B cell (primary cell): Measurements from ENCODE around the gene UBXN10. TPM values are rescaled to one million over a fixed set of nuclear protein-coding genes. Genes with fewer than 3 reads are reported as not detected.

Source experiments
- ATAC-seq: fragments of 200-7000 bp; cut with Tn5 transposase; one replicate; pipeline ENCODE4 v1.10.0; 2021; ENCODE audit warnings: low read depth, mild to moderate bottlenecking, moderate number of reproducible peaks, moderate library complexity
- CTCF ChIA-PET: fragments of 350-600 bp; sonication (Branson Sonifier 250); formaldehyde crosslinking; loops from one replicate; lab custom pipeline; 2021; ENCODE audit warnings: antibody characterized with exemption, inconsistent platforms; lab: Charles Lee
- POLR2A ChIA-PET: fragments of 350-600 bp; sonication (Branson Sonifier 250); formaldehyde crosslinking; loops from one replicate; lab custom pipeline; 2021; ENCODE audit warnings: antibody characterized with exemption; lab: Charles Lee
- DNase-seq: peaks from one replicate; pipeline ENCODE4 v3.0.0; 2013
- H2AFZ ChIP-seq: 2 replicates; pipeline ENCODE4 v1.6.1; 2012; ENCODE audit warnings: mild to moderate bottlenecking, low read depth, low read length; ENCODE audit not compliant: insufficient read depth, poor library complexity, severe bottlenecking
- H3K27ac ChIP-seq, 2 donors: 1 replicate in 1 of 2; 2 replicates in 1 of 2; pipeline ENCODE4 v1.5.1; 2012 to 2013; ENCODE audit warnings: low read length in 2 of 2, mild to moderate bottlenecking in 2 of 2, moderate library complexity in 1 of 2
- H3K27me3 ChIP-seq, 4 experiments: fragments of 200-600 bp in 1 of 4; sonication (generic) in 1 of 4; replicated peaks in 1 of 4; 1 replicate in 2 of 4; 2 replicates in 2 of 4; pipeline versions ENCODE4 v1.6.1 to v1.7.0; 2013 to 2016; ENCODE audit warnings: low read length in 3 of 4, mild to moderate bottlenecking in 2 of 4, mixed read lengths in 1 of 4, moderate library complexity in 1 of 4; ENCODE audit not compliant: insufficient read depth in 4 of 4, control insufficient read depth in 3 of 4; ENCODE audit errors: control extremely low read depth in 1 of 4
- H3K36me3 ChIP-seq, 2 experiments: replicated peaks in 1 of 2; 1 replicate in 1 of 2; 2 replicates in 1 of 2; pipeline versions ENCODE4 v1.6.1 to v1.7.1; 2013; ENCODE audit warnings: low read length in 1 of 2; ENCODE audit not compliant: insufficient read depth in 2 of 2, control insufficient read depth in 1 of 2; ENCODE audit errors: control extremely low read depth in 1 of 2, extremely low read depth in 1 of 2
- H3K4me1 ChIP-seq, 2 donors: fragments of 200-600 bp in 1 of 2; sonication (generic) in 1 of 2; 1 replicate in 1 of 2; 2 replicates in 1 of 2; pipeline versions ENCODE4 v1.5.1 to v1.6.1; 2013 to 2017; ENCODE audit warnings: low read length in 2 of 2; ENCODE audit not compliant: control insufficient read depth in 2 of 2, insufficient read depth in 2 of 2
- H3K4me2 ChIP-seq: replicated peaks from 2 replicates; pipeline ENCODE3; 2012; ENCODE audit warnings: mild to moderate bottlenecking, low read depth, low read length; ENCODE audit not compliant: poor library complexity, severe bottlenecking
- H3K4me3 ChIP-seq, 5 experiments: fragments of 200-600 bp in 1 of 5; sonication (generic) in 1 of 5; 1 replicate in 3 of 5; 2 replicates in 2 of 5; pipeline versions ENCODE4 v1.5.1 to v1.7.0; 2011 to 2016; ENCODE audit warnings: low read length in 4 of 5, mild to moderate bottlenecking in 4 of 5, low read depth in 2 of 5, control low read depth in 1 of 5, moderate library complexity in 1 of 5; ENCODE audit not compliant: insufficient read depth in 1 of 5; ENCODE audit errors: control extremely low read depth in 1 of 5, extremely low read depth in 1 of 5
- H3K79me2 ChIP-seq: fragments of 200-600 bp; sonication (generic); one replicate; pipeline ENCODE4 v1.6.0; 2016; ENCODE audit warnings: low read length; ENCODE audit not compliant: control insufficient read depth, insufficient read depth
- H3K9ac ChIP-seq: fragments of 200-600 bp; sonication (generic); 2 replicates; pipeline ENCODE4 v1.6.1; 2017; ENCODE audit warnings: mild to moderate bottlenecking, low read length, moderate library complexity
- H3K9me3 ChIP-seq, 3 donors: one replicate each; pipeline versions ENCODE4 v1.6.1 to v1.7.1; 2013; ENCODE audit warnings: low read length in 2 of 3; ENCODE audit not compliant: control insufficient read depth in 2 of 3, insufficient read depth in 1 of 3; ENCODE audit errors: control extremely low read depth in 1 of 3
- H4K20me1 ChIP-seq: 2 replicates; pipeline ENCODE4 v1.6.0; 2012; ENCODE audit warnings: mild to moderate bottlenecking, low read length; ENCODE audit not compliant: insufficient read depth, control insufficient read depth, poor library complexity, severe bottlenecking
- H3K27ac Mint-ChIP-seq: one replicate; pipeline ENCODE4 v1.8.0; 2021; ENCODE audit warnings: mixed read lengths
- H3K27me3 Mint-ChIP-seq: one replicate; pipeline ENCODE4 v1.8.0; 2021; ENCODE audit warnings: mixed read lengths
- H3K4me1 Mint-ChIP-seq: one replicate; pipeline ENCODE4 v1.8.0; 2021; ENCODE audit warnings: mixed read lengths
- H3K4me3 Mint-ChIP-seq: one replicate; pipeline ENCODE4 v1.8.0; 2021; ENCODE audit warnings: mixed read lengths
- H3K9me3 Mint-ChIP-seq: one replicate; pipeline ENCODE4 v1.8.0; 2022; ENCODE audit warnings: mixed read lengths; ENCODE audit not compliant: insufficient read depth
- CTCF ChIP-seq: fragments of 200-600 bp; IDR thresholded peaks from one replicate; pipeline ENCODE4 v1.8.0; 2022; ENCODE audit warnings: antibody characterized with exemption, mild to moderate bottlenecking
- EZH2 ChIP-seq: IDR thresholded peaks from 2 replicates; pipeline ENCODE4 v1.6.1; 2012; ENCODE audit warnings: borderline replicate concordance, low read depth, mild to moderate bottlenecking, moderate library complexity, low read length; ENCODE audit not compliant: insufficient read depth, poor library complexity, severe bottlenecking
- WGBS: methylation state at CpG from one replicate; pipeline ENCODE4 v1.1.5; 2013; ENCODE audit warnings: missing lambda C conversion rate; ENCODE audit not compliant: insufficient coverage; 5-methylcytosine and 5-hydroxymethylcytosine counted together
- intact Hi-C: fragments of 100-400 bp; cut with micrococcal nuclease; formaldehyde crosslinking; loops from one replicate; pipeline ENCODE4 v1.10.0; 2022
- polyA plus RNA-seq: library from polyadenylated mRNA; depleted of rRNA; stranded (reverse); fragments of >200 nt; gene quantifications from 2 replicates; pipeline ENCODE4 v1.2.3, GENCODE V29; 2012
- total RNA-seq, 2 donors: library from RNA; stranded (reverse); fragments of 120-200 nt in 1 of 2; gene quantifications; 1 replicate in 1 of 2; 2 replicates in 1 of 2; pipeline versions ENCODE4 v1.2.3 to v1.2.4, GENCODE V29; 2013 to 2022

Gene UBXN10
- total and polyA plus RNA-seq, 2 donors (not counting 1 experiment from before 2014, with no cell fraction given), result 0.07 to 0.25 TPM

- H3K79me2 ChIP-seq, result no peaks in the 10 kb centered on the region
- no peaks in the 10 kb centered on the region for H3K36me3 ChIP-seq
- peaks cover 0 to 63% (median 4%) of the 10 kb centered on the region in 3 donors for H3K9me3 ChIP-seq
- H3K9me3 Mint-ChIP-seq, result peaks cover 16% of the 10 kb centered on the region
- no peak overlapping the region for H3K4me2 ChIP-seq
- POLR2A ChIA-PET, result no interaction called here
- peaks cover 24% of the 10 kb centered on the region for H3K27me3 Mint-ChIP-seq
- H2AFZ ChIP-seq, result no peak overlapping the region
- peaks cover 12 to 16% of the 10 kb centered on the region in 2 donors for H3K4me1 ChIP-seq
- H4K20me1 ChIP-seq, result no peaks in the 10 kb centered on the region
- no peak overlapping the region for H3K27ac ChIP-seq
- no peak for ATAC-seq
- no peak overlapping the region for H3K27ac Mint-ChIP-seq
- intact Hi-C loops, result no loop called here
- DNase-seq, result no peak
- TF ChIP-seq EZH2 (no peak), CTCF (no peak)
- H3K4me1 Mint-ChIP-seq, result peaks cover 12% of the 10 kb centered on the region
- CTCF ChIA-PET, result interaction anchor here (0.8 to 0.9 kb wide), 2 partner anchors 16 to 251 kb away, joined by 3 read pairs; no protein-coding TSS in a partner anchor
- peaks cover 0 to 10% (median 0%) of the 10 kb centered on the region in 4 experiments for H3K27me3 ChIP-seq
- no peak overlapping the region for H3K4me3 Mint-ChIP-seq
- WGBS, result 90% methylated on average over 7 of the region's 8 CpGs
- no peak overlapping the region for H3K4me3 ChIP-seq
- no peak overlapping the region for H3K9ac ChIP-seq
Measured at GRCh38 chr1:20167126-20167525, 18.8 kb upstream of the UBXN10 start.

DNA sequence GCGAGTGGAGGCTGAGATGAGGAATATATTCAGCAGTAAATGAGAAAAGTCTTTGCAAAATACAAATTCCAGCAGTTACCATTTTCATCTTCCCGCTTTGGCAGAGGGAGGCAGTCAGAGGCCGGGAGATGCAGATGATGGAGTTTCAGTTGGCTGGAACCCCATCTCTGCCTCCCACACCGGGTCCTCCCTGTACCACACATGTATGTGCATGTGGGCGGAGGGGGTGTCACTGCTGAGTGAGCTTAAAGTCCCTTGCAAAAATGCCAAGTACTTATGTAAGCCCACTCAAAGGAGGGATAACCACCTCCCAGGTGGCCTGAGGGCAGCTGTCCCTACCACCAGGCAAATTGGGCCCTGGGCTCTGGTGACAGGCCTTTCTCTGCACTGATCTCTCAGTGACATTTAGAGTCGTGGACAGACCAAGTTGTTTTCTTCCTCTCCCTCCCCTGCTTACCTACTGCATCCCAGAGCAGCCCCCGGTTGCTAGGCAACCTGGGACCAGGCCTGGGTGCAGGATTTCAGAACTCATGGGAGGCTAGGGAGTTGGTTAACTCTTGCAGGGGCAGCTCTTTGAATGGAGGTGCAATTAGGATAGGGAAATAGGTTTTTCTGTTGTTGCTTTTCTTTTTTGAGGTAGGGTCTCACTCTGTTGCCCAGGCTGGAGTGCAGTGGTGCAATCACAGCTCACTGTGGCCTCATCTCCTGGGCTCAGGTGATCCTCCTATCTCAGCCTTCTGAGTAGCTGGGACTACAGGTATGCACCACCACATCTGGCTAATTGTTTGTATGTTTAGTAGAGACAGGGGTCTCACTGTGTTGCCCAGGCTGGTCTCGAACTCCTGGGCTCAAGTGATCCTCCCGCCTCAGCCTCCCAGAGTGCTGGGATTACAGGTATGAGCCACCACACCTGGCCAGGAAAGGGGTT, 17.1 kb upstream of the UBXN10 start:
- 100% methylated on average over 2 of the region's 9 CpGs for WGBS
- Histone ChIP-seq H3K27ac (no peak overlapping the region), H3K36me3 (no peaks in the 10 kb centered on the region), H3K4me3 (no peak overlapping the region), H3K27me3 (peaks cover 0 to 7% (median 0%) of the 10 kb centered on the region in 4 experiments), H3K4me1 (peaks cover 14 to 17% of the 10 kb centered on the region in 2 donors), H3K9ac (no peak overlapping the region), H2AFZ (no peak overlapping the region), H3K9me3 (peaks cover 0 to 50% (median 4%) of the 10 kb centered on the region in 3 donors), H4K20me1 (no peaks in the 10 kb centered on the region), H3K4me2 (no peak overlapping the region), H3K79me2 (no peaks in the 10 kb centered on the region)
- no peak for TF ChIP-seq CTCF
- TF ChIP-seq EZH2, result no peak
- no peak for ATAC-seq
- ChIA-PET POLR2A (no interaction called here), CTCF (interaction anchor here (0.8 to 1.3 kb wide), 3 partner anchors 10 to 24 kb away, joined by 3 to 5 read pairs (median 4); no protein-coding TSS in a partner anchor)
- intact Hi-C loops, result no loop called here
- H3K9me3 Mint-ChIP-seq, result peaks cover 8% of the 10 kb centered on the region
- no peak for DNase-seq
- no peak overlapping the region for H3K4me3 Mint-ChIP-seq
- H3K27me3 Mint-ChIP-seq, result peaks cover 24% of the 10 kb centered on the region
- no peak overlapping the region for H3K27ac Mint-ChIP-seq
- H3K4me1 Mint-ChIP-seq, result peaks cover 15% of the 10 kb centered on the region
